OCI-LY3 (cell line): ENCODE data around the gene SDC1.
"Not testable (repeated sequence)": the region's sequence is repeated elsewhere in the genome, so short reads cannot be mapped to it uniquely, and the experiment has no call there.

Experiments used
- CTCF ChIP-seq: fragments of 200-600, 300-600 bp; sonication (generic); IDR thresholded peaks from 2 replicates; pipeline ENCODE4 v1.5.1; 2014; ENCODE audit warnings: antibody characterized with exemption, low read length, low read depth
- EZH2phosphoT487 ChIP-seq: fragments of 200-600 bp; shearing (Covaris generic); IDR thresholded peaks from 2 replicates; pipeline ENCODE4 v1.6.1; 2018; ENCODE audit warnings: antibody characterized with exemption, mixed run types, low read depth

GRCh38 chr2:20195016-20195411, 29.9 kb downstream of the SDC1 start:
- TF ChIP-seq CTCF, EZH2phosphoT487: not testable (repeated sequence)
